HEK293T (cell line): ENCODE results near the gene SEC61A2.

Source experiments
- BHLHE40 ChIP-seq: fragments of 450-650 bp; IDR thresholded peaks from 2 replicates; pipeline ENCODE4 v1.6.1; 2016; ENCODE audit warnings: mild to moderate bottlenecking, moderate library complexity, borderline replicate concordance
- CTBP1 ChIP-seq: fragments of 450-650 bp; IDR thresholded peaks from 2 replicates; pipeline ENCODE4 v1.6.1; 2016; ENCODE audit warnings: borderline replicate concordance
- FOXK2 ChIP-seq: fragments of 450-650 bp; IDR thresholded peaks from 2 replicates; pipeline ENCODE4 v1.6.1; 2016; ENCODE audit warnings: mild to moderate bottlenecking
- FOXM1 ChIP-seq: fragments of 450-650 bp; IDR thresholded peaks from 2 replicates; pipeline ENCODE4 v1.6.1; 2017; ENCODE audit warnings: mild to moderate bottlenecking, borderline replicate concordance
- LEF1 ChIP-seq: fragments of 450-650 bp; IDR thresholded peaks from 2 replicates; pipeline ENCODE4 v1.6.1; 2017; ENCODE audit warnings: mild to moderate bottlenecking, borderline replicate concordance
- NFRKB ChIP-seq: fragments of 450-650 bp; IDR thresholded peaks from 2 replicates; pipeline ENCODE4 v1.6.1; 2016; ENCODE audit warnings: mild to moderate bottlenecking, moderate library complexity
- TARDBP ChIP-seq: fragments of 450-650 bp; IDR thresholded peaks from 2 replicates; pipeline ENCODE4 v1.6.1; 2016
- TF ChIP-seq, protein P1 (sequence below): fragments of 450-650 bp; IDR thresholded peaks from 2 replicates; pipeline ENCODE4 v1.6.1; 2016

DNA sequence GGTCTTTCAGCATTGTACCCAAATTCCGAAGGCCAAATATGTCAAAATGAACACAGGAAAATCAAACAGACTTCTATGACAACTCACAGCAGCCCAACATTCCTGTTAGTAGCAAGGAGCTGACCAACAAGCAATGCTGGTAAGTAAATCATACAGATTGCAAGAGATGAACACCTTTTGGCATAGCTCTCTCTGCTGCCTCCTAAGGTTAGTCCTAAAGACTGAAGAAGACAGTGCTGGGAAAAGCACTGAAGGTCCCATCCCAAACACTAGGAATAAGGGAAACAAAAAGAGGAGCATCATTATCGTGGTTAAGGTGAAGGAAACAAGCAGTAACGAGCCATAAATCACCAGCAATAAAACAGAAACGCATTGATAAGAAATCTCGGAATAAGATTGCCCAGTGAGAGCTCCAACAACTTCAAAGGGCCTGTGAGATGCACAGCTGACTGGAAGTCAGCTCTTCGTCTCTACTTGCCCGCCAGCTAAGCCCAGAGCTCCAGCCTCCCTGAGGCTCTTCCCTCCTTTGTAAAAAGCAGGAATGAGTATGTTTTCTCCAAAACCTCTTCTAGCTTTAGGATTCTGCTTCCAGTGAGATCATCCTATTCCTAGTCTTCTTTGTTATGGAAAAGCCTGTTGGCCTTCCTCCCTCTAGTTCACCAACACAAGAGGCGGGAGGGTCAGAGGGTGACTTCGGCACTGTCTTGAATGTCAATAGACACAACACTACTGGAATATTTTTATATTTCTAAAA is 50.9 kb downstream of the SEC61A2 start:
- TF ChIP-seq CTBP1, result no peak
- no peak for TF ChIP-seq FOXM1
- TF ChIP-seq, protein P1, sequence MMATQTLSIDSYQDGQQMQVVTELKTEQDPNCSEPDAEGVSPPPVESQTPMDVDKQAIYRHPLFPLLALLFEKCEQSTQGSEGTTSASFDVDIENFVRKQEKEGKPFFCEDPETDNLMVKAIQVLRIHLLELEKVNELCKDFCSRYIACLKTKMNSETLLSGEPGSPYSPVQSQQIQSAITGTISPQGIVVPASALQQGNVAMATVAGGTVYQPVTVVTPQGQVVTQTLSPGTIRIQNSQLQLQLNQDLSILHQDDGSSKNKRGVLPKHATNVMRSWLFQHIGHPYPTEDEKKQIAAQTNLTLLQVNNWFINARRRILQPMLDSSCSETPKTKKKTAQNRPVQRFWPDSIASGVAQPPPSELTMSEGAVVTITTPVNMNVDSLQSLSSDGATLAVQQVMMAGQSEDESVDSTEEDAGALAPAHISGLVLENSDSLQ, result no peak
- TF ChIP-seq TARDBP, result no peak
- TF ChIP-seq BHLHE40, result no peak
- TF ChIP-seq LEF1, result no peak
- TF ChIP-seq NFRKB, result no peak
- TF ChIP-seq FOXK2, result no peak
